NB4 (cell line): ENCODE data around the gene CRTAC1.

Experiments
- POLR2A ChIP-seq: IDR thresholded peaks from 2 replicates; pipeline ENCODE4 v1.6.1; 2011; ENCODE audit warnings: mild to moderate bottlenecking; ENCODE audit not compliant: insufficient read length; ENCODE audit errors: extremely low read depth
- TF ChIP-seq, protein P1 (sequence below): IDR thresholded peaks from one replicate; pipeline ENCODE4 v1.5.1; 2012; ENCODE audit warnings: low read depth, low read length

GRCh38 chr10:98041352-98042043 is 11.1 kb upstream of the CRTAC1 start:
- TF ChIP-seq, protein P1, sequence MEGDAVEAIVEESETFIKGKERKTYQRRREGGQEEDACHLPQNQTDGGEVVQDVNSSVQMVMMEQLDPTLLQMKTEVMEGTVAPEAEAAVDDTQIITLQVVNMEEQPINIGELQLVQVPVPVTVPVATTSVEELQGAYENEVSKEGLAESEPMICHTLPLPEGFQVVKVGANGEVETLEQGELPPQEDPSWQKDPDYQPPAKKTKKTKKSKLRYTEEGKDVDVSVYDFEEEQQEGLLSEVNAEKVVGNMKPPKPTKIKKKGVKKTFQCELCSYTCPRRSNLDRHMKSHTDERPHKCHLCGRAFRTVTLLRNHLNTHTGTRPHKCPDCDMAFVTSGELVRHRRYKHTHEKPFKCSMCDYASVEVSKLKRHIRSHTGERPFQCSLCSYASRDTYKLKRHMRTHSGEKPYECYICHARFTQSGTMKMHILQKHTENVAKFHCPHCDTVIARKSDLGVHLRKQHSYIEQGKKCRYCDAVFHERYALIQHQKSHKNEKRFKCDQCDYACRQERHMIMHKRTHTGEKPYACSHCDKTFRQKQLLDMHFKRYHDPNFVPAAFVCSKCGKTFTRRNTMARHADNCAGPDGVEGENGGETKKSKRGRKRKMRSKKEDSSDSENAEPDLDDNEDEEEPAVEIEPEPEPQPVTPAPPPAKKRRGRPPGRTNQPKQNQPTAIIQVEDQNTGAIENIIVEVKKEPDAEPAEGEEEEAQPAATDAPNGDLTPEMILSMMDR, result peak; percentile 93
- TF ChIP-seq POLR2A, result no peak
